ENCODE results near the gene RAB3A.

- TF ChIP-seq, protein P1, sequence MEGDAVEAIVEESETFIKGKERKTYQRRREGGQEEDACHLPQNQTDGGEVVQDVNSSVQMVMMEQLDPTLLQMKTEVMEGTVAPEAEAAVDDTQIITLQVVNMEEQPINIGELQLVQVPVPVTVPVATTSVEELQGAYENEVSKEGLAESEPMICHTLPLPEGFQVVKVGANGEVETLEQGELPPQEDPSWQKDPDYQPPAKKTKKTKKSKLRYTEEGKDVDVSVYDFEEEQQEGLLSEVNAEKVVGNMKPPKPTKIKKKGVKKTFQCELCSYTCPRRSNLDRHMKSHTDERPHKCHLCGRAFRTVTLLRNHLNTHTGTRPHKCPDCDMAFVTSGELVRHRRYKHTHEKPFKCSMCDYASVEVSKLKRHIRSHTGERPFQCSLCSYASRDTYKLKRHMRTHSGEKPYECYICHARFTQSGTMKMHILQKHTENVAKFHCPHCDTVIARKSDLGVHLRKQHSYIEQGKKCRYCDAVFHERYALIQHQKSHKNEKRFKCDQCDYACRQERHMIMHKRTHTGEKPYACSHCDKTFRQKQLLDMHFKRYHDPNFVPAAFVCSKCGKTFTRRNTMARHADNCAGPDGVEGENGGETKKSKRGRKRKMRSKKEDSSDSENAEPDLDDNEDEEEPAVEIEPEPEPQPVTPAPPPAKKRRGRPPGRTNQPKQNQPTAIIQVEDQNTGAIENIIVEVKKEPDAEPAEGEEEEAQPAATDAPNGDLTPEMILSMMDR (IDR thresholded peaks at IDR 0.05), result no peak
- TF ChIP-seq RAD21 (conservative IDR thresholded peaks at IDR 0.05 in 1 of 2, IDR thresholded peaks at IDR 0.05 in 1 of 2) (no peak), MAZ (IDR thresholded peaks at IDR 0.05; ENCODE audit: borderline replicate concordance, low read depth, low read length) (no peak), CEBPB (IDR thresholded peaks at IDR 0.05) (no peak), RFX5 (IDR thresholded peaks at IDR 0.05) (no peak), EP300 (IDR thresholded peaks at IDR 0.05) (no peak), POLR2AphosphoS2 (conservative IDR thresholded peaks at IDR 0.05; ENCODE audit: low read length) (no peak), POLR2A (IDR thresholded peaks at IDR 0.05; ENCODE audit: low read length) (no peak), GATA3 (IDR thresholded peaks at IDR 0.05; ENCODE audit: borderline replicate concordance) (no peak), ESRRA (IDR thresholded peaks at IDR 0.05; ENCODE audit: borderline replicate concordance, low read length) (no peak), JUN (IDR thresholded peaks at IDR 0.05) (no peak)
- TF ChIP-seq, protein P2, sequence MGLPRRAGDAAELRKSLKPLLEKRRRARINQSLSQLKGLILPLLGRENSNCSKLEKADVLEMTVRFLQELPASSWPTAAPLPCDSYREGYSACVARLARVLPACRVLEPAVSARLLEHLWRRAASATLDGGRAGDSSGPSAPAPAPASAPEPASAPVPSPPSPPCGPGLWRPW (IDR thresholded peaks at IDR 0.05), result no peak
- TF ChIP-seq, protein P3, sequence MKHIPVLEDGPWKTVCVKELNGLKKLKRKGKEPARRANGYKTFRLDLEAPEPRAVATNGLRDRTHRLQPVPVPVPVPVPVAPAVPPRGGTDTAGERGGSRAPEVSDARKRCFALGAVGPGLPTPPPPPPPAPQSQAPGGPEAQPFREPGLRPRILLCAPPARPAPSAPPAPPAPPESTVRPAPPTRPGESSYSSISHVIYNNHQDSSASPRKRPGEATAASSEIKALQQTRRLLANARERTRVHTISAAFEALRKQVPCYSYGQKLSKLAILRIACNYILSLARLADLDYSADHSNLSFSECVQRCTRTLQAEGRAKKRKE (CRISPR knock-in tag; IDR thresholded peaks at IDR 0.05; ENCODE audit: low read depth), result no peak
These were observed 31.4 kb downstream of the RAB3A start for GRCh38 chr19:18172331-18173053.

All from A549 (cell line).